Memory B cell (primary cell): ENCODE results near the gene MAP2K1.

Experiments
- ATAC-seq: fragments of 150-1000 bp; cut with Tn5 transposase; 2 replicates; pipeline ENCODE4 v1.10.0; 2021; ENCODE audit warnings: low read depth, mild to moderate bottlenecking, moderate library complexity
- DNase-seq, 2 donors: peaks; one replicate each; pipeline ENCODE4 v3.0.0; 2022; ENCODE audit warnings: low spot score in 2 of 2
- H3K27ac Mint-ChIP-seq: one replicate; pipeline ENCODE4 v1.8.0; 2022; ENCODE audit warnings: mild to moderate bottlenecking, moderate library complexity, mixed read lengths
- H3K27me3 Mint-ChIP-seq: one replicate; pipeline ENCODE4 v1.8.0; 2022; ENCODE audit warnings: mixed read lengths
- H3K36me3 Mint-ChIP-seq: one replicate; pipeline ENCODE4 v1.8.0; 2022; ENCODE audit warnings: mild to moderate bottlenecking, mixed read lengths
- H3K4me1 Mint-ChIP-seq: one replicate; pipeline ENCODE4 v1.8.0; 2022; ENCODE audit warnings: mixed read lengths
- H3K4me3 Mint-ChIP-seq: one replicate; pipeline ENCODE4 v1.8.0; 2022; ENCODE audit warnings: mild to moderate bottlenecking, moderate library complexity, mixed read lengths
- H3K9me3 Mint-ChIP-seq: one replicate; pipeline ENCODE4 v1.8.0; 2022; ENCODE audit warnings: mixed read lengths

The MAP2K1 gene

DNA sequence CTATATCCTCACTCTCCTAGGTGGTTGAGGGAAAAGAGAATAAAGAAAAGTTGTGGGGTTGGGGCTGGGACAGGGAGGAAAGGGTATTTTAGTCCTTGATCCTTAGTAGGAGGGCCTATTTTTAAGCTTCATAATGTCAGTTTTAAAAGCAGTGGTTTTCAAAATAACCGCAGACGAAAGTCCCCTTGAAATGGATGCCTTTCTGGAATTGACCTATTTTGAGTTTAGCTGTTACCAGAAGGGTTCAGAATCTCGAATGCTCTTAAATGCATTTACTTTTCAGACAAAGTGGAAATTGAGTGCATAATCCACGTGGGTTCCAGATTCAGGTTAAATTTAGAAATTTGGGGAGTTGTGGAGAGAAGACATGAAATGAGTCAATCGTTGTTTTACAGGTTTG is 16.6 kb downstream of the MAP2K1 start:
- no peak overlapping the region for H3K27ac Mint-ChIP-seq
- DNase-seq, result no peak
- H3K4me3 Mint-ChIP-seq, result no peak overlapping the region
- H3K9me3 Mint-ChIP-seq, result no peaks in the 10 kb centered on the region
- ATAC-seq, result no peak
- H3K36me3 Mint-ChIP-seq, result peaks cover 11% of the 10 kb centered on the region
- peaks cover 42% of the 10 kb centered on the region for H3K4me1 Mint-ChIP-seq
- H3K27me3 Mint-ChIP-seq, result no peaks in the 10 kb centered on the region

DNA sequence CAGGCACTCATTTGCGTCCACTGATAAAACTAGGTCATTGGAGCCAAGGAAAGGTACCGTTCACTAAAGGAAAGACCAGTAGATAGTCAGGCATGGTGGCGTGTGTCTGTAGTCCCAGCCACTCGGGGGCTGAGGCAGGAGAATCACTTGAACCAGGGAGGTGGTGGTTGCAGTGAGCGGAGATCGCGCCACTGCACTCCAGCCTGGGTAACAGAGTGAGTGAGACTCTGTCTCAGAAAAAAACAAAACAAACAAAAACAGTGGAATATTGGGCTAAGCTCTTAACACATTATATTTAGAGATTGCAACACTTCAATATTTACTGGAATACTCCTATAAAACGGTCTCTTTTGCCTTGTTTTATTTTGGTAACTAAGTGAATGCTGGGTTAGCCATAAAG is 17.4 kb downstream of the MAP2K1 start:
- Mint-ChIP-seq H3K27me3 (no peaks in the 10 kb centered on the region), H3K9me3 (no peaks in the 10 kb centered on the region), H3K27ac (no peak overlapping the region), H3K36me3 (peaks cover 11% of the 10 kb centered on the region), H3K4me1 (peaks cover 50% of the 10 kb centered on the region), H3K4me3 (no peak overlapping the region)
- DNase-seq, result no peak
- no peak for ATAC-seq

DNA sequence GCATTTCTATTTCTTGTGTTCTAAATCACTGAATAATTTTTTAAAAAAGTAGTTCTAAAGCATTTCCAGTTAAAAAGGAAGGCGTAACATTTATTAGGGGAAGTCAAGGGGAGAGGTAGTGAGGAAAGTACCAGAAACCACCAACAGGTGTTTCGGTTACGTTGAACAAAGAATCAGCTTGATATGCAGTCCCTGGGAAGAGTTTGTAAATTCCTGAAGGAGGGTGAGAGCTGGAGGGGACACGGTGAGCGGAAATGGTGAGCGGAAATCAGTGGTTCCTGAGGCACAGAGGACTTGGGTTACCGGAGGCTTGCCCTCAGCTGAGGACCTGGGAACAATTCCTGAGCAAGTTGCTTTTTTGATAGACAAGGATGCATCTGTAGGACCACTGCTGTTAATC is 17.8 kb downstream of the MAP2K1 start:
- Mint-ChIP-seq H3K4me1 (peaks cover 54% of the 10 kb centered on the region), H3K27me3 (no peaks in the 10 kb centered on the region), H3K27ac (no peak overlapping the region), H3K9me3 (no peaks in the 10 kb centered on the region), H3K36me3 (peaks cover 10% of the 10 kb centered on the region), H3K4me3 (peak overlapping the region; percentile 57)
- ATAC-seq, result peak; percentile 48
- DNase-seq, result no peak

DNA sequence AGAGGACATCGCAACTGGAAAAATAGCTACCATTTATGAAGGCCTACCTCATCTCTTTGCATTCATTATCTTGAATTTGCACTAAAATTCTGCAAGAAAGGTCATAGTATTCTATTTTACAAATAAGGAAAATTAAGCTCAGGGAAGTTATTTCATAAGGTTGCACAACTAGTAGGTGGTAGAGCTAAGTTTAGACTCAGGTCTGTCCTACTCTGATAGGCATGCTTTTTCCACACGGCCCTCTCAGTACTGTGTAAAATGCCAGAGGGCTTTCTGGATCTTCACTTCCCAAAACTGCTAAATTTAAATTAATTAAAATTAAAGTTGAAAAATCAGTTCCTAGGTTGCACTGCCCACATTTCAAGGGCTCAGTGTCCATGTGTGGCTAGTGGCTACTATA is 18.3 kb downstream of the MAP2K1 start:
- H3K36me3 Mint-ChIP-seq, result peaks cover 8% of the 10 kb centered on the region

DNA sequence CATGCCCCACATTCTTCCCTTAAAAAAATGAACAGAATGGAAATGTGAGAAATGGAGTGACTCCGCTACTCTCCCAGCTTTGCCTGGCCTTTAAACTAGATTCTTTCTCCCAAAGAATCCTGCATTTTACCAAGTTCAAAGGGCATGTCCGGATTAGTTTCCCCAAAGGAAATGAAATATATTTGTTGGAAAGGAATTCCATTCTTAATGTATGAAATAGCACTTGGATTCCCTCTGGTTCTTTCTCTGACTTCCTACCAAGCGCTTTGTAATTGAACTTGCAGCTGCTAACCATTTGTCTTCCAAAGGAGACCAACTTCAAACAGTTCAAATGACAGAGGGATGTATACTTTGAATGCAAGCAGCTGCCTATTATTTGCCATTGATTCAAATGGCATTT is 18.9 kb downstream of the MAP2K1 start:
- Mint-ChIP-seq H3K4me3 (no peak overlapping the region), H3K27me3 (no peaks in the 10 kb centered on the region), H3K36me3 (peaks cover 4% of the 10 kb centered on the region), H3K9me3 (no peaks in the 10 kb centered on the region), H3K27ac (no peak overlapping the region), H3K4me1 (peaks cover 54% of the 10 kb centered on the region)
- ATAC-seq (no peak), DNase-seq (no peak)

More for the DNA sequence above, 18.3 kb downstream of the MAP2K1 start:
- Mint-ChIP-seq H3K27ac (no peak overlapping the region), H3K9me3 (no peaks in the 10 kb centered on the region), H3K4me3 (no peak overlapping the region), H3K4me1 (peaks cover 57% of the 10 kb centered on the region), H3K27me3 (no peaks in the 10 kb centered on the region)
- no peak for ATAC-seq
- DNase-seq, result no peak

DNA sequence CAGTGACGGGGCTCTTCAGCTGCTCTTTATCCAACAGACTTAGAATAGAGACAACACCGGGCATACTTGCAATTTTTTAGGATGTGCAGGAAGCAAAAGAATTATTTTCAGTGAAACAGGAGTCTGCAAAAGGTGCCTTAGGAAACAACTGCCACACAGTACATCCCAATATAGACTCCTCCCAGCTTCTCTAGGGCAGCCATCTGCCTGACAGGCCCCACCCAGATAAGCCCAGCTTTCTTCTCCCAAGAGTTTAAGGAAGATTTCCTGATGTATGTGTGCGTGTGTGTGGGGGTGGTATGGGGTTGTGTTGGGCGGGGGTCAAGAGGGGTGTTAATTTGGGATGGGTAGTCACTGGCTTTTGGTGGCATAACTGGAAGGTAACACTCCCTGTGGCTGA is 21.5 kb downstream of the MAP2K1 start:
- Mint-ChIP-seq H3K36me3 (peaks cover 3% of the 10 kb centered on the region), H3K9me3 (no peaks in the 10 kb centered on the region), H3K4me3 (no peak overlapping the region), H3K27ac (no peak overlapping the region), H3K27me3 (no peaks in the 10 kb centered on the region), H3K4me1 (peaks cover 52% of the 10 kb centered on the region)
- no peak for ATAC-seq
- DNase-seq, result no peak

- H3K27ac Mint-ChIP-seq, result no peak overlapping the region
- peaks cover 51% of the 10 kb centered on the region for H3K4me1 Mint-ChIP-seq
- H3K4me3 Mint-ChIP-seq, result no peak overlapping the region
These were observed 22.1 kb downstream of the MAP2K1 start for GRCh38 chr15:66408675-66409282.

GRCh38 chr15:66409565-66410108 is 22.9 kb downstream of the MAP2K1 start:
- Mint-ChIP-seq H3K9me3 (peaks cover 5% of the 10 kb centered on the region), H3K36me3 (peaks cover 10% of the 10 kb centered on the region), H3K27ac (no peak overlapping the region), H3K27me3 (no peaks in the 10 kb centered on the region), H3K4me1 (peaks cover 45% of the 10 kb centered on the region), H3K4me3 (no peak overlapping the region)
- ATAC-seq (no peak), DNase-seq (no peak)

More at GRCh38 chr15:66408675-66409282, 22.1 kb downstream of the MAP2K1 start:
- H3K9me3 Mint-ChIP-seq, result peaks cover under 1% of the 10 kb centered on the region
- peaks cover 4% of the 10 kb centered on the region for H3K36me3 Mint-ChIP-seq
- no peak for DNase-seq
- no peak for ATAC-seq
- H3K27me3 Mint-ChIP-seq, result no peaks in the 10 kb centered on the region

DNA sequence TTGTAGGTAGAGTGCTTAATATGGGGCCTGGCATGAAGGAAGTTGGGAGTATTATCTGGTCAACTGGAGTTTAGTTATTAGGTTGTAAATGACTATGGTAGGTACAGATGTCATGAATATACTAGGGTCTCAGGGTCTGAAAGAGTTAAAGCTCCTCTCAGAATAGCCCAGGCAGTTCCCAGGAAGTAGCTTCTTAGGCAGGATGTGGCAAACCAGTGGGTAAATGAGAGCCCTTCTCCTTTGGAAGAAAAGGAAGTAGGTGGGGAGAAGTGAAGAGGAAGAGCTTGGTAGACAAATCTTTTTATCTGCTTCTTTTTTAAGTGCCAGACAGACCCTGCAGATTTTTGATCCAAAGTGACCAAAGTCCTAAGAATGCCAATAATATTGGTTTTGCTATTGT is 24.5 kb downstream of the MAP2K1 start:
- no peak overlapping the region for H3K4me3 Mint-ChIP-seq
- H3K9me3 Mint-ChIP-seq, result peaks cover 6% of the 10 kb centered on the region
- H3K27ac Mint-ChIP-seq, result no peak overlapping the region
- H3K4me1 Mint-ChIP-seq, result peaks cover 48% of the 10 kb centered on the region
- ATAC-seq (no peak), DNase-seq (no peak)
- no peaks in the 10 kb centered on the region for H3K27me3 Mint-ChIP-seq
- peaks cover 13% of the 10 kb centered on the region for H3K36me3 Mint-ChIP-seq

DNA sequence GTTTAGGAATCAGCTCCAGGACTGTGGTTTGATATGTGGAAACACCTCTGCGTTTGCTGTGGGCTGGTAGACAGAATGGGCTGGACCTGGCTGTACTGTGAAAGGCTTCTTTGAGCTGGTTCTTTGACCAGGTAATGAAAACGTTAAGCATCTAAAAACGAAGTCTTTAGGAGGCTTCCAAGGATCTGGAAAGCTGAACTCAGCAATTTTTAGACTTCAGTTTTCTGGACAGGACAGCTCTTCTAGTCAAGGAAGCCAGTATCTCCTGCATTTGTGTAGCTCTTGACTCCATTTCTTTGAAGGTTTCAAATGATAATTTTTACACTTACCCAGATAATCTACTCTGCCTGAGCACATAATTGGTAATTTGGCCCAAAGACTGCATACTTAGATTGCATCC is 25.5 kb downstream of the MAP2K1 start:
- H3K4me1 Mint-ChIP-seq, result peaks cover 52% of the 10 kb centered on the region
- no peak overlapping the region for H3K4me3 Mint-ChIP-seq
- no peaks in the 10 kb centered on the region for H3K27me3 Mint-ChIP-seq
- DNase-seq, result no peak
- no peak for ATAC-seq
- peaks cover 6% of the 10 kb centered on the region for H3K9me3 Mint-ChIP-seq
- no peak overlapping the region for H3K27ac Mint-ChIP-seq
- H3K36me3 Mint-ChIP-seq, result peaks cover 12% of the 10 kb centered on the region

DNA sequence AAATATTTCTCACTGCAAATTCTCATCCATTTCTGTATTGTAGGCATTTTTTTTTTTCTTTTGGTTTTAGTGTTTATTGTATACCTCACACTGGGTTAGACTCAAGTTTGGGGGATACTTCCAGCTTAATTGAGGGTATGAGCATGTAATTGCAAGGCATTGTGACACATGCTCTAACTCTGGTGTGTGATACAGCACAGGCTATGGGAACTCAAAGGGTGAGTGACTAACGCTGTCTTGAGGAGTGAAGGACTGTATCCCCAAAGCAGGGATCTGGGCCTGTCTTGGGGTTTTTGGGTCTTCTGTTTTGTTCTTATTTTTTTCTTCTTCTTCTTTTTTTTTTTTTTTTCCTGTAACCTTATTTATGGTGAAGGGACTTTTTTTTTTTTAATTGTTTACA is 26.9 kb downstream of the MAP2K1 start:
- no peak overlapping the region for H3K27ac Mint-ChIP-seq
- DNase-seq, result no peak
- H3K4me3 Mint-ChIP-seq, result no peak overlapping the region
- H3K4me1 Mint-ChIP-seq, result peaks cover 47% of the 10 kb centered on the region
- H3K9me3 Mint-ChIP-seq, result peaks cover 6% of the 10 kb centered on the region
- no peaks in the 10 kb centered on the region for H3K27me3 Mint-ChIP-seq
- H3K36me3 Mint-ChIP-seq, result peaks cover 12% of the 10 kb centered on the region
- ATAC-seq, result no peak

GRCh38 chr15:66415360-66415759 is 28.6 kb downstream of the MAP2K1 start:
- Mint-ChIP-seq H3K9me3 (peaks cover 6% of the 10 kb centered on the region), H3K27ac (no peak overlapping the region), H3K27me3 (no peaks in the 10 kb centered on the region), H3K4me1 (peaks cover 36% of the 10 kb centered on the region), H3K4me3 (no peak overlapping the region), H3K36me3 (peaks cover 13% of the 10 kb centered on the region)
- ATAC-seq (no peak), DNase-seq (no peak)

- DNase-seq (no peak), ATAC-seq (no peak)
- peaks cover 27% of the 10 kb centered on the region for H3K4me1 Mint-ChIP-seq
- H3K4me3 Mint-ChIP-seq, result no peak overlapping the region
- no peaks in the 10 kb centered on the region for H3K27me3 Mint-ChIP-seq
- peaks cover 16% of the 10 kb centered on the region for H3K36me3 Mint-ChIP-seq
- no peak overlapping the region for H3K27ac Mint-ChIP-seq
- H3K9me3 Mint-ChIP-seq, result peaks cover 6% of the 10 kb centered on the region
These were observed 31.0 kb downstream of the MAP2K1 start for GRCh38 chr15:66417736-66418135.

DNA sequence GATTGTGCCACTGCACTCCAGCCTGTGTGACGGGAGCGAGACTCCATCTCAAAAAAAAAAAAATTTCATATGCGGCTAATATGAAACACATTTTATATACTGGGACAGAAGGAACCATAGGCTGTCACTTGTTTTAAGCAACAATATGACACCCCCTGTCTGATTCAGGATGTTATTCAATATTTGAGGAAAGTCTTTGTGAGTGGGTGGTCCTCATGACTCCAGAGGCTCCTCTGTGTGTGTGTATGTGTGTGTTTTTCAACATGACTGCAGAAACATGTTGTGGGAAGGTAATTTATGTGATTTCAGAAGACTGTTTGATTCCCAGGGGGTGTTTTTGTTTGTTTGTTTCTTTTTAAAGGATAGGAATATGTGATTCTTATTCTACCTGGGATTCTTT is 32.8 kb downstream of the MAP2K1 start:
- Mint-ChIP-seq H3K4me1 (peaks cover 27% of the 10 kb centered on the region), H3K36me3 (peaks cover 11% of the 10 kb centered on the region), H3K9me3 (peaks cover 1% of the 10 kb centered on the region), H3K27me3 (no peaks in the 10 kb centered on the region), H3K27ac (no peak overlapping the region), H3K4me3 (no peak overlapping the region)
- ATAC-seq, result no peak
- DNase-seq, result no peak

GRCh38 chr15:66422347-66422746 is 35.6 kb downstream of the MAP2K1 start:
- Mint-ChIP-seq H3K4me3 (no peak overlapping the region), H3K9me3 (no peaks in the 10 kb centered on the region), H3K36me3 (peaks cover 13% of the 10 kb centered on the region), H3K4me1 (peaks cover 22% of the 10 kb centered on the region), H3K27me3 (no peaks in the 10 kb centered on the region), H3K27ac (no peak overlapping the region)
- ATAC-seq, result no peak
- no peak for DNase-seq
